ENCODE measurements around the gene COX4I1. TPM values are rescaled to one million over a fixed set of nuclear protein-coding genes. Genes with fewer than 3 reads are reported as not detected.

Gene COX4I1
- total RNA-seq, 1 donor from 2014 or later: 591 TPM

DNA sequence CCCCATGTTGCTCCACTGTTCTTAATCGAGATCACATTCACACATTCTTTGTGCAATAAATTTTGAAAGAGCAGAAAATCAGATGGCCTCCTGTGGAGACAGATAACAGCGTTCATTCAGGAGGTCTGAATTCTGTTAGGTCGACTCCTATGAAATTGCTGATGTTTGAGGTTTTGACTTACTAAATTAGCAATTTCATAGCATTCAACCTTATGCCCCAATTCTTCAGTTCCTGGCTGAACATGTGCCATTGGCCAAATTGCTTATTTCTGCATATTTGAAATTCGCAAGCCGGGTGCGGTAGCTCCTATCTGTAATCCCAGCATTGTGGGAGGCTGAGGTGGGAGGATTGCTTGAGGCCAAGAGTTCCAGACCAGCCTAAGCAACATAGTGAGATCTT, 26.5 kb upstream of the COX4I1 start:
- no peak for TF ChIP-seq CTCF (IDR thresholded peaks at IDR 0.05; ENCODE audit: insufficient read depth, low read length, severe bottlenecking)
- no peak for FAIRE-seq
- Histone ChIP-seq H3K4me3 (ENCODE audit: low read depth, low read length) (no peak overlapping the region), H3K36me3 (ENCODE audit: control insufficient read depth, insufficient read depth, low read length) (peaks cover under 1% of the 10 kb centered on the region), H3K27me3 (ENCODE audit: control insufficient read depth, insufficient read depth, low read length) (no peaks in the 10 kb centered on the region)
- no peak for DNase-seq (ENCODE audit: low read depth)

- TF ChIP-seq CTCF (IDR thresholded peaks at IDR 0.05; ENCODE audit: insufficient read depth, low read length, severe bottlenecking): no peak
- FAIRE-seq: no peak
- no peaks in the 10 kb centered on the region for H3K27me3 ChIP-seq (ENCODE audit: control insufficient read depth, insufficient read depth, low read length)
- no peak for DNase-seq (ENCODE audit: low read depth)
- H3K4me3 ChIP-seq (ENCODE audit: low read depth, low read length): no peak overlapping the region
- peaks cover 3% of the 10 kb centered on the region for H3K36me3 ChIP-seq (ENCODE audit: control insufficient read depth, insufficient read depth, low read length)
Observed at GRCh38 chr16:85774136-85774535, 25.4 kb upstream of the COX4I1 start.

- DNase-seq (ENCODE audit: low read depth) (no peak), FAIRE-seq (no peak)
- no peak for TF ChIP-seq CTCF (IDR thresholded peaks at IDR 0.05; ENCODE audit: insufficient read depth, low read length, severe bottlenecking)
- Histone ChIP-seq H3K36me3 (ENCODE audit: control insufficient read depth, insufficient read depth, low read length) (peaks cover 3% of the 10 kb centered on the region), H3K27me3 (ENCODE audit: control insufficient read depth, insufficient read depth, low read length) (no peaks in the 10 kb centered on the region), H3K4me3 (ENCODE audit: low read depth, low read length) (no peak overlapping the region)
Observed at GRCh38 chr16:85774811-85775210, 24.7 kb upstream of the COX4I1 start.

DNA sequence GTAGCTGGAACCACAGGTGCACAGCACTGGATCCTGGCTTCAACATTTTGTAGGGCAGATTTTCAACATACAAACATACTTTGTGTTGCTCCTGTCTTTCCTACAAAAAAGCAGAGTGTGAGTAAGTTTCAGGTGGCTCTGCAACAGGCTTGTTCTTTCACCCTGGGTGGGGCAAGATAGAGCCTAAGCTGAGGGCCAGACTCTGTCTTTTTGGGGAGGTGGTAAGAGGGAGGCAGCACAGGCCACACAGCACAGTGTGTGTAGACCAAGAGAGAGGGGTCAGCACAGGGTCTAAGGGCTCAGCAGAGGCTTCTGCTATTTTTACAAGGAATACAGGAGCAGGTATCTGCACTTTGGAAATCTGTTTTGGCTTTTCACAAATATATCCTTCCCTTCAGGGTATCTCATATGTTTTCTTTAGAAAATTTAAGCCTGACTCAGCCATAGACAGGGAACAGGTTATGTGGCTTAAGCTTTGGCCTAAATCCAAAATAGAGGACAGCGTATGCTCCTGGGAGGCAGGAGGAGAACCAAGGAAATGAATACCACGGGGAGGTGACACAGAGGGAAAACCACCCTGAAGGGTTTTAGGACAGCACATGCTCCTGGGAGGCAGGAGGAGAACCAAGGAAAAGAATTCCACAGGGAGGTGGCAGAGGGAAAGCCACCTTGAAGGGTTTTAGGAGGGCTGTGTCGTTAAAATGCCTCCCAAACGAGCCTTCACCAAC, 21.7 kb upstream of the COX4I1 start:
- no peaks in the 10 kb centered on the region for H3K27me3 ChIP-seq (ENCODE audit: control insufficient read depth, insufficient read depth, low read length)
- DNase-seq (ENCODE audit: low read depth) (peak; percentile 91), FAIRE-seq (no peak)
- TF ChIP-seq CTCF (IDR thresholded peaks at IDR 0.05; ENCODE audit: insufficient read depth, low read length, severe bottlenecking): no peak
- peaks cover 11% of the 10 kb centered on the region for H3K36me3 ChIP-seq (ENCODE audit: control insufficient read depth, insufficient read depth, low read length)
- no peak overlapping the region for H3K4me3 ChIP-seq (ENCODE audit: low read depth, low read length)

DNA sequence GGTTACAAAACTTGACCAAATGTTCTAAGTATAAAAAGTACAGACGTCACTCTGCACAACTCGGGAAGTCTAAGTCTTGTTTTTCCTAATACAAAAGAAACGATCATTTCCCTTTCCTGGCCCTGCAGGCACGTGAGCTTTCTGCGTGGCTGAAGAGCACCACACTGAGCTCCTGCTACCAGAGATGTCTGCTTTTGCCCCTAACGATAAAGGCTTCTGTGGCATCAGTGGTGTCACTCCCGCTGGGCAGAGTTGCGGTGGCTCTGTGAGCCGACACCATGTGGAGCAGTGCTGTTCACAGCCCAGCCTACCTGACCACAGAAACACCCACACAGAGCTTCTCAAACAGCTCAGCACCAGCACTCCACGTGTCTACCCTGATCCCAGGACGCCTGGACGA, 20.6 kb upstream of the COX4I1 start:
- no peak for DNase-seq (ENCODE audit: low read depth)
- FAIRE-seq: no peak
- H3K36me3 ChIP-seq (ENCODE audit: control insufficient read depth, insufficient read depth, low read length): peaks cover 11% of the 10 kb centered on the region
- no peak for TF ChIP-seq CTCF (IDR thresholded peaks at IDR 0.05; ENCODE audit: insufficient read depth, low read length, severe bottlenecking)
- no peaks in the 10 kb centered on the region for H3K27me3 ChIP-seq (ENCODE audit: control insufficient read depth, insufficient read depth, low read length)
- H3K4me3 ChIP-seq (ENCODE audit: low read depth, low read length): no peak overlapping the region

DNA sequence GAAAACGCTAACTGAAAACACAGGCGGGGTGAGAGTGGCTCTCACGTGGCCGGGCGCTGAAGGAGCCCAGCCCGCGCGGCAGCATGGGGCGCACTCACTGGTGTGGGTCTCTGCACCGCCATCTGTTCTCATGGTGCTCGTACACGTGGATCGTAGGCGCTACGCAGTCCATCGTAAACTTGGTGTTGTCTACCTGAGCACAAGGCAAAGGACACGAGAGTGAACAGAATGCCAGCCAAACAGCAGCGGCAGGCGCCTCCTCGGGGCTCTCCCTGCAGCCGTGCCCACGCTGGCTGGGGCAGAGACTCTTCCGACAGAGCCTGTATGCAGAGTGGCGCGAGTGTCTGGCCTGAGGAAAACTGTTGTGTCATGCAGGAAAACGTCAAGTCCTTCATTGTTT, 19.2 kb upstream of the COX4I1 start:
- TF ChIP-seq CTCF (IDR thresholded peaks at IDR 0.05; ENCODE audit: insufficient read depth, low read length, severe bottlenecking): no peak
- H3K4me3 ChIP-seq (ENCODE audit: low read depth, low read length): no peak overlapping the region
- DNase-seq (ENCODE audit: low read depth) (no peak), FAIRE-seq (no peak)
- H3K27me3 ChIP-seq (ENCODE audit: control insufficient read depth, insufficient read depth, low read length): no peaks in the 10 kb centered on the region
- H3K36me3 ChIP-seq (ENCODE audit: control insufficient read depth, insufficient read depth, low read length): peaks cover 15% of the 10 kb centered on the region
